GM13976 (cell line): ENCODE measurements around the gene CYFIP1.

Experiments
- DNase-seq: peaks from one replicate; pipeline ENCODE4 v3.0.0; 2012; ENCODE audit warnings: low spot score
- CTCF ChIP-seq: IDR thresholded peaks from 2 replicates; pipeline ENCODE4 v1.5.1; 2012; ENCODE audit warnings: borderline replicate concordance, mild to moderate bottlenecking; ENCODE audit not compliant: insufficient read depth; ENCODE audit errors: extremely low read depth, missing control alignments, control extremely low read depth
- in situ Hi-C: fragments of 300-500 bp; cut with MboI; formaldehyde crosslinking; loops from one replicate; pipeline ENCODE4 v1.12.0; 2022; ENCODE audit warnings: low sequenced_read_pairs, mixed read lengths, inconsistent platforms; ENCODE audit not compliant: unreplicated experiment

Gene CYFIP1

GRCh38 chr15:22979238-22980188 is 655 bp downstream of the CYFIP1 start:
- in situ Hi-C loops, result no loop called here
- peak; percentile 77 for DNase-seq
- TF ChIP-seq CTCF, result no peak

- in situ Hi-C loops, result no loop called here
- DNase-seq, result no peak
- TF ChIP-seq CTCF, result no peak
These were observed 1.4 kb downstream of the CYFIP1 start for GRCh38 chr15:22978691-22979237.

- no peak for TF ChIP-seq CTCF
- in situ Hi-C loops, result no loop called here
- DNase-seq, result no peak
These were observed 5.4 kb downstream of the CYFIP1 start for GRCh38 chr15:22974745-22975144.

- no peak for DNase-seq
- TF ChIP-seq CTCF, result no peak
These were observed 6.2 kb downstream of the CYFIP1 start for GRCh38 chr15:22973987-22974386.

GRCh38 chr15:22973286-22973685 is 6.9 kb downstream of the CYFIP1 start:
- in situ Hi-C loops, result no loop called here
- no peak for DNase-seq
- no peak for TF ChIP-seq CTCF

More at GRCh38 chr15:22973987-22974386, 6.2 kb downstream of the CYFIP1 start:
- in situ Hi-C loops, result no loop called here

GRCh38 chr15:22969489-22969888 is 10.7 kb downstream of the CYFIP1 start:
- no peak for TF ChIP-seq CTCF
- no peak for DNase-seq
- in situ Hi-C loops, result no loop called here
